Measurements from ENCODE around the gene CYP2R1.
A peak's percentile ranks its signal among the peaks of the same experiment; 100 is the strongest.
"Not testable (repeated sequence)": the region's sequence is repeated elsewhere in the genome, so short reads cannot be mapped to it uniquely, and the experiment has no call there.

CYP2R1 gene

DNA sequence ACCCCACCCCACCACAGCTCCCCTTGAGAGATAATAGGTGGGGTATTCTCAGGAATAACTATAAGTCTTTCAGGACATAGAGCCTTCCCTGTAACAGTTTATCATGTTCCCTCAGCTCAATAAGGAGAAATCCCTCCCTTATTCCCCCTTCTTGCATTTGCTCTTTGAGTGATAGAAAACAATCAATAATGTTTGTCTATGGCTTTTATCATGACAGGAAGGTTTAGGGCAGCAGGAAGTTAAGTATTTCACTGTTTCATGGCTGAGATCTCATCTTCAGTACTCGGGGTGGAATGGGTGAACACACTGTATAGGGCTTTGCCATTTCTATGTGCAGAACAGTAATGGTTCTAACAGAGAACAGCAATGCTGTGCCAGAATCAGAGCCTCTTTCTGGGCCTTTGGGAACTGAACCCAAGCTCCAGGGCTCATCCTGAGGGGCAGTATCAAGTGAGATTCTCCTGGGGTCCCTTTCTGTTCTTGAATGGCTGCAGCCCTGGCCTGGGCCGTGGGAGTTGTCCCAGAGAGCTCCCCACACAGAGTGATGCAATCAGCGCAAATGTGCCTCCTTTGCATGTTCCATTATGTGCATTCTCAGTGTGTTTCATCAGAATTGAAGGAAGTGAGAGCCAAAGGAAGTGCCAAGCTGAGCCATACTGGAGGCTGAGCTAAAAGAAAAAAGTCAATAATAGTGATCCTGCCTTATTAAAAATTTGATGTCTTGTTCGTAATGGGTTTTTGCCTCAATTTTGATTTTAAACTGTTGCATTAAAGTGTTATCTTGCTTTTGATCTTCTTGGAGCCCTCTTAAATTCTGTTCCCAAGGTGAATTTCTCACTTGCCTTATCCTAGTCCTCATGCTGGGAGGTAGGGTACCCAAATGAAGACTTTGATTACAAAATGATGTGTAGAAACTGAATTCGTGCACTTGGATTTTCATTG, 2.9 kb upstream of the CYP2R1 start:
- in situ Hi-C loops (cut with HindIII; ENCODE audit: low pct_ligation_motif_present, low pct_unique_long_range_greater_than_20kb, low sequenced_read_pairs), result no loop called here
- no peak for DNase-seq

DNA sequence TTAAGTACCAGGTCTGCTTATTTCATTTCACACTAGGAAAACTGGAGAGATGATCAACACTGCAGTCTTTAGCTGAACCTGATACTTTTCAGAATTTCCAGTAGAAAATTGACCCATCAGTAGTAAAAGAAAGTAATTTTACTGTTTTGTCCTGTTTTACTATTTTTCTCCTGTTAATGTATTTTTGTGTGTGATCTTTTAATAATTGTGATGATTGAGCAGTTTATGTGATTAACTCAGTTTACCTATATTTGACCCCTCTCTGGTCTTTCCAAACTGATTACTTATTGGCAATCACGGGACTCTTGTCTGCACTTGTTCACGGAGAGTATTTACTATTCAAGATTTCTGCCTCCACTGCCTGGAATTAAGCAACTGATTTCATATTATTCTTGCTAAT, 546 bp upstream of the CYP2R1 start:
- in situ Hi-C loops (cut with HindIII; ENCODE audit: low pct_ligation_motif_present, low pct_unique_long_range_greater_than_20kb, low sequenced_read_pairs), result no loop called here

GRCh38 chr11:14891143-14892035, 642 bp downstream of the CYP2R1 start:
- peak; percentile 86 for DNase-seq
- in situ Hi-C loops (cut with HindIII; ENCODE audit: low pct_ligation_motif_present, low pct_unique_long_range_greater_than_20kb, low sequenced_read_pairs), result no loop called here

More for the DNA sequence above, 546 bp upstream of the CYP2R1 start:
- no peak for DNase-seq

- in situ Hi-C loops (cut with HindIII; ENCODE audit: low pct_ligation_motif_present, low pct_unique_long_range_greater_than_20kb, low sequenced_read_pairs), result no loop called here
- DNase-seq, result no peak
These were observed 5.5 kb downstream of the CYP2R1 start for GRCh38 chr11:14886513-14886912.

DNA sequence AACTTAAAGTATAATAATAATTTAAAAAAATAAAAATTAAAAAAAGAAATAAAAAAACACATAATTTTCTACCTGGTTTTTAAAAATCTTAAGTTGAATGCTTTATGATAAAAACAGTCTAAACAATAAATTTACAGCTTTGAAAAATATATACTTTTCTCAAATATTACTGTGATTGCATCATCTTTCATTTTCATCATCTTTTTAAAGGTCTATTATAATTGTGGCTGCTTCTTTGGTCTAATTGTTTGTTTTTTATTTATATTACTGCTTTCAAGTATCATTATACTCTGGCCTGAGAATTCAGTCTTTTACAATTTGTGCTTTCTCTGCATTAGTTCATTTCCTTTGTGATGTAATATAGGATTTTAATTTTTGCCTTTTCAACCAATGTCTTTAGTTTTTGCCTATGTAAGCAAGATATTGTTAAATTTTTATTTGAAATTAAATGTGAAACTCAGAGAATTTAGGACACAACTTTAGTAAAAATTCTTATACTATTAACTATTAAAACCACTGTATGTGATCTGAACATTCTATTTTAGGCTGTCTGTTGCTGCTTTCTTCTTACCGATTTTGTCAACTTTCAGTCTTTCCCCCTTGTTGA, 7.3 kb downstream of the CYP2R1 start:
- in situ Hi-C loops (cut with HindIII; ENCODE audit: low pct_ligation_motif_present, low pct_unique_long_range_greater_than_20kb, low sequenced_read_pairs), result no loop called here
- DNase-seq, result no peak

DNA sequence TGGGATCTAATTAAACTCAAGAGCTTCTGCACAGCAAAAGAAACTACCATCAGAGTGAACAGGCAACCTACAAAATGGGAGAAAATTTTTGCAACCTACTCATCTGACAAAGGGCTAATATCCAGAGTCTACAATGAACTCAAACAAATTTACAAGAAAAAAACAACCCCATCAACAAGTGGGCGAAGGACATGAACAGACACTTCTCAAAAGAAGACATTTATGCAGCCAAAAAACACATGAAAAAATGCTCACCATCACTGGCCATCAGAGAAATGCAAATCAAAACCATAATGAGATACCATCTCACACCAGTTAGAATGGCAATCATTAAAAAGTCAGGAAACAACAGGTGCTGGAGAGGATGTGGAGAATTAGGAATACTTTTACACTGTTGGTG, 8.3 kb downstream of the CYP2R1 start:
- DNase-seq; in situ Hi-C loops (cut with HindIII; ENCODE audit: low pct_ligation_motif_present, low pct_unique_long_range_greater_than_20kb, low sequenced_read_pairs): not testable (repeated sequence)

DNA sequence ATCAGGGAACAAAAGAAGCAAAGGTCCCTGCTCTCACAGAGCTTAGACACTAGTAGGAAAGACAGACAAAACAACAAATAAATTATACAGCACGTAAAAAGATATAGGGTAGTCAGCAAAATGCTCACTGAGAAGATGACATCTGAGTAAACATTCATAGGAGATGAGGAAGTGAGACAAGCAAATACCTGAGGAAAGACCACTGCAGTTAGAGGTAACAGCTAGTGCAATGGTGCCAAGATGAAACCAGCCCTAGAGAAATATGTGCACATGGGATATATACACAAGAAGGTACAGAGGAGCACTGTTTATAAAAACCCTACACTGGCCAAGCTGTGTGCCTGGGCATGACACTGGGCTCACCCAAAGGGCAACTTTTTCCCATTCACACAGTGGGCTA, 9.8 kb downstream of the CYP2R1 start:
- in situ Hi-C loops (cut with HindIII; ENCODE audit: low pct_ligation_motif_present, low pct_unique_long_range_greater_than_20kb, low sequenced_read_pairs), result no loop called here
- DNase-seq, result no peak

- DNase-seq, result no peak
- in situ Hi-C loops (cut with HindIII; ENCODE audit: low pct_ligation_motif_present, low pct_unique_long_range_greater_than_20kb, low sequenced_read_pairs), result no loop called here
These were observed 10.3 kb downstream of the CYP2R1 start for GRCh38 chr11:14881576-14882193.

DNA sequence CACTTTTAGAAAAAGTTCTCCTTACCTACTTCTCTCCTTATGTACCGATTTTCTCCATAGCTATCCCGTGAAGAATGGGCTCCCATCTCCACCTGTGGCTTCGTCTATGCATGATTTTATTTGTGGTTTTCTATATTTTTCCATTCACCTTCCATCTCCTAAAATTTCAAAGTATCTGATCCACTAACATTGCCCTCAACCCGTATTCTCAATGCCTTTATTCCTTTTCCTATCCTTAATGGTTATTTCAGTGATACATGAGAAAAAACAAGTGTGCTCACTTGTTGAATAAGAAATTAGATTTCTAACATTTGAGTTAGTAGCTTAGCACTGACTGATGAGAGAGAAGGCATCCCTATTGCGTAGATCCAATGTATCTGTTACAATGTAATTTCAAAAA, 16.9 kb downstream of the CYP2R1 start:
- in situ Hi-C loops (cut with HindIII; ENCODE audit: low pct_ligation_motif_present, low pct_unique_long_range_greater_than_20kb, low sequenced_read_pairs), result no loop called here
- DNase-seq, result no peak

DNA sequence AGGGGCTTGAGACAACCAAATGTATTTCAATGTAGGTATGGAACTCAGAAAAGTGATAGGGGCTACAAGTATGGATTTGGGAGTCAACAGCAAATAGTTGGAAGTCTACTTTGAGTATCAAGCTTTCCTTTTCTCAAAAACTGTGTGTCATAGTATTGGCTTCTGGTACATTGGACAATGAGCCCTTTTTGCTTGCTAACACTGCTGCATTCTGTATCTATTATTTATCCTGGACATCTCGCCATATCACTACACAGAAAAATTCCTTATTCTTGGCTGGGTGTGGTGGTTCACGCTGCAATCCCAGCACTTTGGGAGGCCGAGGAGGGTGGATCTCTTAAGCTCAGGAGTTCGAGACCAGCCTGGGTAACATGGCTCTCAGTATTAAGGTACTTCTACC, 18.4 kb downstream of the CYP2R1 start:
- in situ Hi-C loops (cut with HindIII; ENCODE audit: low pct_ligation_motif_present, low pct_unique_long_range_greater_than_20kb, low sequenced_read_pairs), result no loop called here
- no peak for DNase-seq

DNA sequence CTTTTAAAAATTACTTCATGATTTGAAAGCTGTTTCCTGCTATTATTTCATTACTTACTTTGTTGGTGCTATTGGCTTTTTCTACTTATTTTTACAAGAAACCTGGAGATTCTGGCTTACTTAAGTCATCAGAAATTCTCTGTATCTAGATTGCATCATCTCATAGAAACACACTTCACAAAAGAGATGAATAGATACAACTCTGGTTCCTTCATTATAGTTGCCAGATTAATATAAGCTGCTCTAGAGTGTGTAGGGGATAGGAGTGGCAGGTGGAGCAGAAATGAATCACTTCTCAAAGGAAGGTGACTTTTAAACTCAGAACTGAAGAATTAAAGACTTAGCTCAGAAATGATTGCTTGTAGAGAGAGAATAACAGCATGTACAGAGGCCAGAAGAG, 20.0 kb downstream of the CYP2R1 start:
- no peak for DNase-seq
- in situ Hi-C loops (cut with HindIII; ENCODE audit: low pct_ligation_motif_present, low pct_unique_long_range_greater_than_20kb, low sequenced_read_pairs), result no loop called here

- DNase-seq; in situ Hi-C loops (cut with HindIII; ENCODE audit: low pct_ligation_motif_present, low pct_unique_long_range_greater_than_20kb, low sequenced_read_pairs): not testable (repeated sequence)
These were observed 28.3 kb downstream of the CYP2R1 start for GRCh38 chr11:14863775-14864174.

GRCh38 chr11:14861680-14862079, 30.4 kb downstream of the CYP2R1 start:
- DNase-seq, result no peak
- in situ Hi-C loops (cut with HindIII; ENCODE audit: low pct_ligation_motif_present, low pct_unique_long_range_greater_than_20kb, low sequenced_read_pairs), result no loop called here

DNA sequence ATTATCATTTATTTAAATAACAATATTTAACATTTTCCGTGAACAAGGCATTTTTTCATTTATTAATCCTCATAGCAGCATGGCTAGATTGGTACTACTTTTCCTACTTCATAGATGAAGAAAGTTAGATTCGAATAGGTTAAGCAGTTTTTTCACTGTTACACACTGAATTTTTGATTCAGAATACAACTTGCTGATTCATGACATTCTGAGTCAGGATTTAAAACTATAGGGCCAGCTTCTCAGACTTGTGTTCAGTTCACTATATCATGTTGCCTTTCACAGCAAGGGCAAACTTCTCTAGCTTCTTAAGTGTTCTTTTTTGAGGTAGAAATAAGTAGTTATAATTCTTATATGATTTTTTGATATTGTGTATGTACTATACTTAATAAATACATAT, 31.5 kb downstream of the CYP2R1 start:
- DNase-seq, result no peak
- in situ Hi-C loops (cut with HindIII; ENCODE audit: low pct_ligation_motif_present, low pct_unique_long_range_greater_than_20kb, low sequenced_read_pairs), result no loop called here

- DNase-seq, result no peak
- in situ Hi-C loops (cut with HindIII; ENCODE audit: low pct_ligation_motif_present, low pct_unique_long_range_greater_than_20kb, low sequenced_read_pairs), result no loop called here
These were observed 33.6 kb downstream of the CYP2R1 start for GRCh38 chr11:14858404-14858803.

- DNase-seq, result no peak
- in situ Hi-C loops (cut with HindIII; ENCODE audit: low pct_ligation_motif_present, low pct_unique_long_range_greater_than_20kb, low sequenced_read_pairs), result no loop called here
These were observed 34.4 kb downstream of the CYP2R1 start for GRCh38 chr11:14857621-14858020.

DNA sequence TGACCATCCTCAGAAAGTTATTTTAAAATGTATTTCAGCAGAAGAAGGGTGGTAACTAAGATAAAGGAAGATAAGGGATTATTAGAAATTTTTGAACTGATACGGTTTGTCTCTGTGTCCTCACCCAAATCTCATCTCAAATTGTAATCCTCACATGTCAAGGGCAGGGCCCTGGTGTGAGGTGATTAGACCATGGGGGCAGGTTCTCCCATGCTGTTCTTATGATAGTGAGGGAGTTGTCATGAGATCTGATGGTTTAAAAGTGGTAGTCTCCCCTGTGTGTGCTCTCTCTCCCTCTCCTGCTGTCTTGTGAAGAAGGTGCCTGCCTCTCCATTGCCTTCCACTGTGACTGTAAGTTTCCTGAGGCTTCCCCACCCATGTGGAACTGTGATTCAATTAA, 36.1 kb downstream of the CYP2R1 start:
- in situ Hi-C loops (cut with HindIII; ENCODE audit: low pct_ligation_motif_present, low pct_unique_long_range_greater_than_20kb, low sequenced_read_pairs), result no loop called here
- no peak for DNase-seq

DNA sequence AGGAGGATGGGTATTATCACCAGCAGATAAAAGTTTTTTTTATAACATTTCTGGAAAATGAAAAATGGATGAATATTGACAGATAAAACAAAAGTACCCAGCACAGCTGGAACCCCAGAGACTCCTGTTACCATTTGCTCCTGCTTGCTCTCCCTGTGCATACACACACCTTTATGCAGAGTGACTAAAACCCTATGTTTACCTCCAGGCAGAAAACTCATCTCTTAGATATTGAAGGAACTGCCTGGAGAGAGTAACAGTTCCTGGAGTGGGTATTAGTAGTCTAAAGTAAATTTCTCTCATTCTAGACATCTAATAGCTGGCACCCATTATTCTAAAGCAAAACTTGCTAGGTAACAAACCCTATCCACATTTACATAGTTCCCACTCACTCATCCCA, 38.0 kb downstream of the CYP2R1 start:
- in situ Hi-C loops (cut with HindIII; ENCODE audit: low pct_ligation_motif_present, low pct_unique_long_range_greater_than_20kb, low sequenced_read_pairs), result no loop called here

More for the DNA sequence above, 38.0 kb downstream of the CYP2R1 start:
- no peak for DNase-seq
